ENCODE results near the gene PLAA. TPM values are rescaled to one million over a fixed set of nuclear protein-coding genes. Genes with fewer than 3 reads are reported as not detected.

Gene PLAA
- polyA plus RNA-seq, 1 donor from 2014 or later: 27.4 TPM

DNA sequence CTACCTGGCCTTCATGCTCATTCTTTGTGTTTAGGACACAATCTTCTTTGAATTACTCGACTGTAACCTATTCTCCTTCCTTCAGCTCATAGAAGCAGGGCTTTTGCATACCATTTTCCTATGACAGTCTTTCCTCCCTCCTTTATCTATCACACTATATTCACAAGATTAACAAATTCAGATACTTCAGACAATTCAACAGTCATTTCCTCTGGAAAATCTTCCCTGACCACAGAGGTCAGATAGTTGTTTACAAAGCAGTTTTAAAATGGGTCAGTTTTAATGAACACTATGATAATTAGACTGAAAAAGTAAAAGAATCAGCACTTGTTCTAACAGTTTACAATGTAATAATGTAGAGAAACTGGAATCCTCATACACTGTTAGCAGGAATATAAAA is 58.8 kb downstream of the PLAA start:
- H3K9me2 ChIP-seq (ENCODE audit: insufficient read depth, low read length): no peaks in the 10 kb centered on the region
- TF ChIP-seq MXI1 (conservative IDR thresholded peaks at IDR 0.05; ENCODE audit: poor library complexity, severe bottlenecking): no peak
- TF ChIP-seq, protein P1, sequence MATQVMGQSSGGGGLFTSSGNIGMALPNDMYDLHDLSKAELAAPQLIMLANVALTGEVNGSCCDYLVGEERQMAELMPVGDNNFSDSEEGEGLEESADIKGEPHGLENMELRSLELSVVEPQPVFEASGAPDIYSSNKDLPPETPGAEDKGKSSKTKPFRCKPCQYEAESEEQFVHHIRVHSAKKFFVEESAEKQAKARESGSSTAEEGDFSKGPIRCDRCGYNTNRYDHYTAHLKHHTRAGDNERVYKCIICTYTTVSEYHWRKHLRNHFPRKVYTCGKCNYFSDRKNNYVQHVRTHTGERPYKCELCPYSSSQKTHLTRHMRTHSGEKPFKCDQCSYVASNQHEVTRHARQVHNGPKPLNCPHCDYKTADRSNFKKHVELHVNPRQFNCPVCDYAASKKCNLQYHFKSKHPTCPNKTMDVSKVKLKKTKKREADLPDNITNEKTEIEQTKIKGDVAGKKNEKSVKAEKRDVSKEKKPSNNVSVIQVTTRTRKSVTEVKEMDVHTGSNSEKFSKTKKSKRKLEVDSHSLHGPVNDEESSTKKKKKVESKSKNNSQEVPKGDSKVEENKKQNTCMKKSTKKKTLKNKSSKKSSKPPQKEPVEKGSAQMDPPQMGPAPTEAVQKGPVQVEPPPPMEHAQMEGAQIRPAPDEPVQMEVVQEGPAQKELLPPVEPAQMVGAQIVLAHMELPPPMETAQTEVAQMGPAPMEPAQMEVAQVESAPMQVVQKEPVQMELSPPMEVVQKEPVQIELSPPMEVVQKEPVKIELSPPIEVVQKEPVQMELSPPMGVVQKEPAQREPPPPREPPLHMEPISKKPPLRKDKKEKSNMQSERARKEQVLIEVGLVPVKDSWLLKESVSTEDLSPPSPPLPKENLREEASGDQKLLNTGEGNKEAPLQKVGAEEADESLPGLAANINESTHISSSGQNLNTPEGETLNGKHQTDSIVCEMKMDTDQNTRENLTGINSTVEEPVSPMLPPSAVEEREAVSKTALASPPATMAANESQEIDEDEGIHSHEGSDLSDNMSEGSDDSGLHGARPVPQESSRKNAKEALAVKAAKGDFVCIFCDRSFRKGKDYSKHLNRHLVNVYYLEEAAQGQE (IDR thresholded peaks at IDR 0.05; ENCODE audit: borderline replicate concordance): no peak
- no peak for TF ChIP-seq POLR2AphosphoS5 (IDR thresholded peaks at IDR 0.05)
- no peak for TF ChIP-seq RAD21 (conservative IDR thresholded peaks at IDR 0.05)
- TF ChIP-seq, protein P2, sequence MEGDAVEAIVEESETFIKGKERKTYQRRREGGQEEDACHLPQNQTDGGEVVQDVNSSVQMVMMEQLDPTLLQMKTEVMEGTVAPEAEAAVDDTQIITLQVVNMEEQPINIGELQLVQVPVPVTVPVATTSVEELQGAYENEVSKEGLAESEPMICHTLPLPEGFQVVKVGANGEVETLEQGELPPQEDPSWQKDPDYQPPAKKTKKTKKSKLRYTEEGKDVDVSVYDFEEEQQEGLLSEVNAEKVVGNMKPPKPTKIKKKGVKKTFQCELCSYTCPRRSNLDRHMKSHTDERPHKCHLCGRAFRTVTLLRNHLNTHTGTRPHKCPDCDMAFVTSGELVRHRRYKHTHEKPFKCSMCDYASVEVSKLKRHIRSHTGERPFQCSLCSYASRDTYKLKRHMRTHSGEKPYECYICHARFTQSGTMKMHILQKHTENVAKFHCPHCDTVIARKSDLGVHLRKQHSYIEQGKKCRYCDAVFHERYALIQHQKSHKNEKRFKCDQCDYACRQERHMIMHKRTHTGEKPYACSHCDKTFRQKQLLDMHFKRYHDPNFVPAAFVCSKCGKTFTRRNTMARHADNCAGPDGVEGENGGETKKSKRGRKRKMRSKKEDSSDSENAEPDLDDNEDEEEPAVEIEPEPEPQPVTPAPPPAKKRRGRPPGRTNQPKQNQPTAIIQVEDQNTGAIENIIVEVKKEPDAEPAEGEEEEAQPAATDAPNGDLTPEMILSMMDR (IDR thresholded peaks at IDR 0.05; ENCODE audit: poor library complexity, severe bottlenecking): no peak
- TF ChIP-seq TAF1 (IDR thresholded peaks at IDR 0.05; ENCODE audit: low read depth): no peak
- TF ChIP-seq EZH2 (IDR thresholded peaks at IDR 0.05; ENCODE audit: borderline replicate concordance, insufficient read depth, low read length, poor library complexity, severe bottlenecking): no peak
- TF ChIP-seq SMC3 (conservative IDR thresholded peaks at IDR 0.05; ENCODE audit: poor library complexity): no peak
- no peak for TF ChIP-seq EP300 (conservative IDR thresholded peaks at IDR 0.05; ENCODE audit: poor library complexity, severe bottlenecking)
- peaks cover 4% of the 10 kb centered on the region for H3F3A ChIP-seq (ENCODE audit: insufficient read depth, low read length, poor library complexity, severe bottlenecking)
- peaks cover 40% of the 10 kb centered on the region for H3K79me2 ChIP-seq (replicated peaks; ENCODE audit: insufficient read depth, low read length)
- no peak overlapping the region for H3K27ac ChIP-seq (ENCODE audit: low read length)
- H3K4me2 ChIP-seq (ENCODE audit: low read length): no peak overlapping the region
- no peaks in the 10 kb centered on the region for H3K9me3 ChIP-seq (ENCODE audit: low read length)
- no peak overlapping the region for H3K9ac ChIP-seq (ENCODE audit: low read length)
- no peaks in the 10 kb centered on the region for H3K27me3 ChIP-seq (ENCODE audit: insufficient read depth, low read depth, low read length)
- no peak overlapping the region for H3K4me3 ChIP-seq (ENCODE audit: low read length)
- H4K20me1 ChIP-seq (ENCODE audit: insufficient read depth): no peaks in the 10 kb centered on the region
- H3K36me3 ChIP-seq (ENCODE audit: insufficient read depth, low read length): no peaks in the 10 kb centered on the region
- no peak overlapping the region for H2AFZ ChIP-seq (ENCODE audit: low read depth, low read length)

DNA sequence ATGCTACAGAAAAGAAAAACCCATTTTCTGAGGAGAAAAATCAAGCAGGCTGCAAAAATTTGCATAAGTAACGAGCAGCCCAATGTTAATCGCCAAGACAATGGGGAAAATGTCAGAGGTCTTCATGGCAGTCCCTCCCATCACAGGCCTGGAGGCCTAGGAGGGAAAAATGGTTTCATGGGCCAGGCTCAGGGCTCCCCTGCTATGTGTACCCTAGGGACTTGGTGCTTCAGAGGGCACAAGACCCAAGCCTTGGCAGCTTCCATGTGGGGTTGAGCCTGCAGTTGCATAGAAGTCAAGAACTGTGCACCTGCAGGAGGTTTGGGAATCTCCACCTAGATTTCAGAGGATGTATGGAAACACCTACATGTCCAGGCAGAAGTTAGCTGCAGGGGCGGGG is 64.9 kb downstream of the PLAA start:
- Histone ChIP-seq H3K4me2 (ENCODE audit: low read length) (no peak overlapping the region), H3K9me3 (ENCODE audit: low read length) (peaks cover 6% of the 10 kb centered on the region), H3K9ac (ENCODE audit: low read length) (no peak overlapping the region), H3K36me3 (ENCODE audit: insufficient read depth, low read length) (no peaks in the 10 kb centered on the region), H3K27ac (ENCODE audit: low read length) (no peak overlapping the region), H4K20me1 (ENCODE audit: insufficient read depth) (no peaks in the 10 kb centered on the region), H3K27me3 (ENCODE audit: insufficient read depth, low read depth, low read length) (no peaks in the 10 kb centered on the region), H3F3A (ENCODE audit: insufficient read depth, low read length, poor library complexity, severe bottlenecking) (no peaks in the 10 kb centered on the region), H3K9me2 (ENCODE audit: insufficient read depth, low read length) (no peaks in the 10 kb centered on the region), H3K4me3 (ENCODE audit: low read length) (no peak overlapping the region), H3K79me2 (replicated peaks; ENCODE audit: insufficient read depth, low read length) (peaks cover 1% of the 10 kb centered on the region), H2AFZ (ENCODE audit: low read depth, low read length) (no peak overlapping the region)
- no peak for TF ChIP-seq MXI1 (conservative IDR thresholded peaks at IDR 0.05; ENCODE audit: poor library complexity, severe bottlenecking)
- TF ChIP-seq EZH2 (IDR thresholded peaks at IDR 0.05; ENCODE audit: borderline replicate concordance, insufficient read depth, low read length, poor library complexity, severe bottlenecking): no peak
- TF ChIP-seq EP300 (conservative IDR thresholded peaks at IDR 0.05; ENCODE audit: poor library complexity, severe bottlenecking): no peak
- no peak for TF ChIP-seq TAF1 (IDR thresholded peaks at IDR 0.05; ENCODE audit: low read depth)
- TF ChIP-seq, protein P2 (IDR thresholded peaks at IDR 0.05; ENCODE audit: poor library complexity, severe bottlenecking): no peak
- TF ChIP-seq SMC3 (conservative IDR thresholded peaks at IDR 0.05; ENCODE audit: poor library complexity): no peak
- no peak for TF ChIP-seq POLR2AphosphoS5 (IDR thresholded peaks at IDR 0.05)
- TF ChIP-seq, protein P1 (IDR thresholded peaks at IDR 0.05; ENCODE audit: borderline replicate concordance): no peak
- TF ChIP-seq RAD21 (conservative IDR thresholded peaks at IDR 0.05): no peak

All from neural cell (in vitro differentiated cells).